Transverse colon (tissue), 3 donors: ENCODE data around the gene IL10RA.

Source experiments
- EP300 ChIP-seq: sonication (generic); formaldehyde crosslinking; IDR thresholded peaks from one replicate; pipeline ENCODE4 v1.6.1; 2017; ENCODE audit warnings: antibody characterized with exemption, low read depth
- POLR2A ChIP-seq: fragments of 450-650 bp; IDR thresholded peaks from one replicate; pipeline ENCODE4 v1.6.1; 2016; ENCODE audit warnings: antibody characterized with exemption, mild to moderate bottlenecking, moderate library complexity
- POLR2AphosphoS5 ChIP-seq, 3 donors: sonication (generic); formaldehyde crosslinking; IDR thresholded peaks; one replicate each; pipeline ENCODE4 v1.6.1; 2016; ENCODE audit warnings: antibody characterized with exemption in 3 of 3

DNA sequence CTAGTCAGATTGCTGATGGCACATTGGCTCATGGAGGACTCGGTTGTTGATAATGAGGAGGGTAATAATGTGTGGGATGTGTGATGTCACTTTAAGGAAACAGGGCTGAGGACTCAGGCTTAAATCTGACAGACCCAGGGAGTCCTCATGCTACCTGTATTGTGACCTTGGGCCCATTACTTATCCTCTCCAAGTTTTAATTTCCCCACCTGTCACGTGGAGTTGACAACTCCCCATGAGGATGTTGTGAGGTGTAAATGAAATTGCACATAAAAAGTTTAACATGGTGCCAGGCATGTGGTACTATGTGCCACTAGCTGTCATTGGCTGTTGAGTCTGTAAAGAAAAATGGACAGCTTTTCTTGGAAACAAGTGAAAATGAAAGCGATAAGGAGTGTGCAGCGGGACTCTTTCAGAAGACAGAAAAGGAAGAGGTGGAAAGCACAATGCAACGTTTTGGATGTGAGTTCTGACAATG is 15.3 kb downstream of the IL10RA start:
- TF ChIP-seq EP300 (no peak), POLR2A (peak; percentile 6), POLR2AphosphoS5 (IDR thresholded peaks at IDR 0.05) (no peak)
